ENCODE measurements around the gene FAM117A.

GRCh38 chr17:49776551-49777300, 12.8 kb upstream of the FAM117A start:
- TF ChIP-seq ELF1 (IDR thresholded peaks at IDR 0.05), result no peak
- no peak for TF ChIP-seq RAD21 (IDR thresholded peaks at IDR 0.05; ENCODE audit: low read length)
- TF ChIP-seq NFIC (IDR thresholded peaks at IDR 0.05; ENCODE audit: borderline replicate concordance), result no peak
- TF ChIP-seq SMC3 (IDR thresholded peaks at IDR 0.05; ENCODE audit: low read depth, low read length), result no peak
- no peak for TF ChIP-seq CTCF (IDR thresholded peaks at IDR 0.05)
- no peak for TF ChIP-seq TEAD4 (IDR thresholded peaks at IDR 0.05; ENCODE audit: borderline replicate concordance, insufficient read depth)
- no peak for TF ChIP-seq YY1 (IDR thresholded peaks at IDR 0.05; ENCODE audit: low read depth)
- no peak for TF ChIP-seq TAF1 (IDR thresholded peaks at IDR 0.05; ENCODE audit: borderline replicate concordance, low read depth, low read length)
- TF ChIP-seq RCOR1 (IDR thresholded peaks at IDR 0.05; ENCODE audit: low read length), result no peak
- TF ChIP-seq ZBTB33 (IDR thresholded peaks at IDR 0.05; ENCODE audit: borderline replicate concordance, low read depth), result no peak
- no peak for TF ChIP-seq SIN3A (IDR thresholded peaks at IDR 0.05; ENCODE audit: borderline replicate concordance, low read depth, low read length)
- no peak for TF ChIP-seq POLR2AphosphoS5 (IDR thresholded peaks at IDR 0.05; ENCODE audit: low read depth, low read length)
- no peak for TF ChIP-seq EP300 (IDR thresholded peaks at IDR 0.05; ENCODE audit: borderline replicate concordance in 1 of 2, low read depth in 1 of 2, low read length in 1 of 2)
